Activated naive CD8-positive, alpha-beta T cell treated with anti-CD3 and anti-CD28 coated beads for 36 hours (primary cell): ENCODE results near the gene LMX1A. TPM values are rescaled to one million over a fixed set of nuclear protein-coding genes. Genes with fewer than 3 reads are reported as not detected.

ENCODE experiments used
- DNase-seq: peaks from one replicate; pipeline ENCODE4 v3.0.0; 2021
- H3K27ac Mint-ChIP-seq: one replicate; pipeline ENCODE4 v1.8.0; 2022; ENCODE audit warnings: mild to moderate bottlenecking, moderate library complexity, mixed read lengths
- H3K27me3 Mint-ChIP-seq: one replicate; pipeline ENCODE4 v1.8.0; 2022; ENCODE audit warnings: mild to moderate bottlenecking, mixed read lengths
- H3K36me3 Mint-ChIP-seq: one replicate; pipeline ENCODE4 v1.8.0; 2021; ENCODE audit warnings: mild to moderate bottlenecking, mixed read lengths
- H3K4me1 Mint-ChIP-seq: one replicate; pipeline ENCODE4 v1.8.0; 2021; ENCODE audit warnings: mixed read lengths
- H3K4me3 Mint-ChIP-seq: one replicate; pipeline ENCODE4 v1.8.0; 2022; ENCODE audit warnings: mild to moderate bottlenecking, moderate library complexity, mixed read lengths
- H3K9me3 Mint-ChIP-seq: one replicate; pipeline ENCODE4 v1.8.0; 2022; ENCODE audit warnings: mixed read lengths
- total RNA-seq, 2 experiments: library from RNA; stranded (reverse); gene quantifications; one replicate each; pipeline ENCODE4 v1.2.3, GENCODE V29; 2021

Gene LMX1A
- total RNA-seq, 2 experiments from 2014 or later, result not detected

DNA sequence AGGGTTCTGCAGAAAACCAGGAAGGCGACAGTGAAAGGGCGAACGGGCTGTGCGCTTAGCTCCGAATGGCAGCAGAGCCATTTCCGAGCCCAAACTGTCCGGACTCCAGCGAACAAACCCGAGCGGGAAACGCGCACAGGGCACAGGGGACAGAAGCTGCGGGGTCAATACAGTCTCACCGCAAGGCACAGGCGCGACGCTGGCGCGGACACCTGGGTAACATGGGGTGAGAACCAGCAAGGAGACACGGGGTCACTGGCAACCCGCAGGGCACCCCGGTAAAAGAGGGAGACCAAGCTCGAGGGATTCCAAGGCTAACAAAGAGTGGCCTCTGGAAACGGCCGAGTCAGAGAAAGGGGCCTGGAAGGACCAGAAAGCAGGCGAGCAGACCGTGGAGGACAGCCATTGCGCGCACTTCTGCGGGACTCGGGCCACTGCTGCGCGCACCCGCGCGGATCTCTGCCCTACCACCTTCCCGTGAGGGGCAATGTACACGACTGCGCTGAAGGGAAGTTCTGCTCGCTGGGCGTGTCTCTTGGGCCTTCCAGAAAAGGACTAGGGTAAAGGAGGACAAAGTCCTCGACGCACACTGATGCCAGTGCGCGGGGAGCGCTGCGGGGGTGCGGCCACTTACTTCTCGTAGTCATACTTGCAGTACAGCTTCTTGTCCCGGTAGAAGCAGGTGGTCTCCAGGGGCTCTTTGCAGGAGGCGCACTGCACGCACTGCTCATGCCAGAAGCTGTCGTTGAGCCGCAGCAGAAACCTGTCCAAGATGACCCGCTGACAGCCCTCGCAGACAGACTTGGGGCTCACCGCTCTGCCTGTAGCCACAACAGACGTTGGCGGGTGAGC lies 3.8 kb downstream of the LMX1A start:
- no peak for DNase-seq
- no peak overlapping the region for H3K4me3 Mint-ChIP-seq
- no peaks in the 10 kb centered on the region for H3K36me3 Mint-ChIP-seq
- peaks cover 94% of the 10 kb centered on the region for H3K27me3 Mint-ChIP-seq
- no peaks in the 10 kb centered on the region for H3K9me3 Mint-ChIP-seq
- H3K4me1 Mint-ChIP-seq, result peaks cover 14% of the 10 kb centered on the region
- no peak overlapping the region for H3K27ac Mint-ChIP-seq

GRCh38 chr1:165351863-165352441 lies 4.6 kb downstream of the LMX1A start:
- DNase-seq, result no peak
- H3K27me3 Mint-ChIP-seq, result peaks cover 94% of the 10 kb centered on the region
- no peak overlapping the region for H3K27ac Mint-ChIP-seq
- H3K9me3 Mint-ChIP-seq, result no peaks in the 10 kb centered on the region
- no peaks in the 10 kb centered on the region for H3K36me3 Mint-ChIP-seq
- no peak overlapping the region for H3K4me3 Mint-ChIP-seq
- H3K4me1 Mint-ChIP-seq, result peaks cover 14% of the 10 kb centered on the region

DNA sequence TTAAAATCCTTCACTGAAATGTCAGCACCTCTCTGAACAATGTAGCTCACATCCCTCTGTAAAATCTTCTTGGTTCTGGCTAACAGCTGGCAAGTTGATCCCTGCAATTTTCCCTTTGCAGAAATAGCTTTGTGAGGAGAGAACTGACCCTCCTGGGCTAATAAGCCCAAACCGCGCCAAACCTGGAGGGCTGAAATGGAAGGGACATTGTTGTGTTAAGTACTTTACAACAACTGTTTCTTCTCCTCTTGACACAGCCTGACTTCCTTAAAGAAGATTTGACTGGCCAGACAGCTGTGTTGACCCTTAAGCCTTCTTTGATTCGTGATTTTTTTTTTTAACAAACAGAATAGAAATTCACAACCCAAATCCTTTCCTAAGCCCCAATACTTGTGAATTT lies 5.7 kb downstream of the LMX1A start:
- Mint-ChIP-seq H3K4me3 (no peak overlapping the region), H3K9me3 (no peaks in the 10 kb centered on the region), H3K27ac (no peak overlapping the region), H3K4me1 (peaks cover 14% of the 10 kb centered on the region), H3K27me3 (peaks cover 97% of the 10 kb centered on the region), H3K36me3 (no peaks in the 10 kb centered on the region)
- DNase-seq, result no peak

DNA sequence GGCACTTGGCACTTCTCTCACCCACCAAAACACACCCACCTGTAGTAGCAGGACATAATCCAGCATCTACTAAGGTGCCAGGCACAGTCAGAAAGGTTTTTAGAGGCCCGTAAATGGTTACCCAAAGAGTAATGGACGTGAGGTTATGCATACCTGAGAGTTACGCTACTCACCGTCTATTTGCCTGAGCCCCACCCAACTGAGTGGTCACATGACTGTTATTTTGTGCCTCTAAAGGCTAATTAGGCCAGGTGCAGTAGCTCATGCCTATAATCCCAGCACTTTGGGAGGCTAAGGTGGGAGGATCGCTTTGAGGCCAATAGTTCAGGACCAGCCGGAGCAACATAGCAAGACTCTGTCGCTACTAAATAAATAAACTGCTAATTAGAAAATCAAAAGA lies 11.0 kb downstream of the LMX1A start:
- Mint-ChIP-seq H3K27me3 (peaks cover 82% of the 10 kb centered on the region), H3K9me3 (no peaks in the 10 kb centered on the region), H3K36me3 (no peaks in the 10 kb centered on the region), H3K4me3 (no peak overlapping the region), H3K27ac (no peak overlapping the region), H3K4me1 (no peaks in the 10 kb centered on the region)
- DNase-seq, result no peak

DNA sequence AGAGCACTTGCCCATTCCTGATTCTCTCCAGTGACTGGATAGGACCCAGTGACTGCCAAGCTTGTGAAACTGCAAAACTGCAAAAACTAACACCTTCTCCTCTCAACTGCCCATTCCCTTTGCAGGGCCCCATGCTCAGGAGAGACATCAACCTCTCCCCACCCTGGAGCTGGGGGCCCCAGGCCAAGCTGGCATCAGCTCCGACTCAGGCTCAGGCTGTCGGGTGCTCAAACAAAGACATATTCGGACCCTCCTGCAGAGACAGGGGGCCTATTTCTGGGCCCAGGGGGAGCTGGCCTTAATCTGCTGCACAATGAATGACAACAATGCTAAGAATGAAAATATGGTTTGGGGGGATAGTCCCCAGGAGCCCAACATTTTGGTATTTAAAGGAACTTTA lies 11.8 kb downstream of the LMX1A start:
- H3K27me3 Mint-ChIP-seq, result peaks cover 77% of the 10 kb centered on the region
- no peaks in the 10 kb centered on the region for H3K36me3 Mint-ChIP-seq
- H3K4me1 Mint-ChIP-seq, result no peaks in the 10 kb centered on the region
- H3K4me3 Mint-ChIP-seq, result no peak overlapping the region
- DNase-seq, result no peak
- H3K9me3 Mint-ChIP-seq, result no peaks in the 10 kb centered on the region
- H3K27ac Mint-ChIP-seq, result no peak overlapping the region

GRCh38 chr1:165344198-165344597 lies 12.3 kb downstream of the LMX1A start:
- DNase-seq, result no peak
- no peaks in the 10 kb centered on the region for H3K9me3 Mint-ChIP-seq
- H3K36me3 Mint-ChIP-seq, result no peaks in the 10 kb centered on the region
- H3K27ac Mint-ChIP-seq, result no peak overlapping the region
- peaks cover 72% of the 10 kb centered on the region for H3K27me3 Mint-ChIP-seq
- no peaks in the 10 kb centered on the region for H3K4me1 Mint-ChIP-seq
- H3K4me3 Mint-ChIP-seq, result no peak overlapping the region

- no peak overlapping the region for H3K27ac Mint-ChIP-seq
- no peak for DNase-seq
- peaks cover 57% of the 10 kb centered on the region for H3K27me3 Mint-ChIP-seq
- no peaks in the 10 kb centered on the region for H3K4me1 Mint-ChIP-seq
- H3K36me3 Mint-ChIP-seq, result no peaks in the 10 kb centered on the region
- H3K4me3 Mint-ChIP-seq, result no peak overlapping the region
- H3K9me3 Mint-ChIP-seq, result no peaks in the 10 kb centered on the region
Observed at GRCh38 chr1:165342587-165342986, 13.9 kb downstream of the LMX1A start.

DNA sequence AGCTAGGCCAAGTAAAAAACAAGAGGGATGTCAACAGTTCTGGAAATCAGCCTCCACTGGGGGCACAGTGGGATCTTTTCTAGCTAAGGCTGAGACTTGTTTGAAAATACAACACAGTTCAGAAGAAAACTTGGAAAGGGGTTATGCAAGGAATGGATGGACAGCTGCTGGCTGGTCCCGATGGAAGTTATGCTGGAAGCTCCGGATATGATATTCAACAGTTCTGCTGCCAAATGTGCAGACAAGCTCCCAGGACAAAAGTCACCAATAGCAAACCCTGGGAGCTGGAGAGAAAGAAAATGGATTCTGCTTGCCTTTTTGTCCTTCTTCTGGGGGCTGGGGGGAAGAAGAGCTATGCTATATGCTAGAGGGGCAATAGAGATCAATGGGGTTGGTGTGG lies 14.3 kb downstream of the LMX1A start:
- Mint-ChIP-seq H3K4me1 (no peaks in the 10 kb centered on the region), H3K27me3 (peaks cover 53% of the 10 kb centered on the region), H3K4me3 (no peak overlapping the region), H3K36me3 (no peaks in the 10 kb centered on the region), H3K27ac (no peak overlapping the region), H3K9me3 (no peaks in the 10 kb centered on the region)
- no peak for DNase-seq

DNA sequence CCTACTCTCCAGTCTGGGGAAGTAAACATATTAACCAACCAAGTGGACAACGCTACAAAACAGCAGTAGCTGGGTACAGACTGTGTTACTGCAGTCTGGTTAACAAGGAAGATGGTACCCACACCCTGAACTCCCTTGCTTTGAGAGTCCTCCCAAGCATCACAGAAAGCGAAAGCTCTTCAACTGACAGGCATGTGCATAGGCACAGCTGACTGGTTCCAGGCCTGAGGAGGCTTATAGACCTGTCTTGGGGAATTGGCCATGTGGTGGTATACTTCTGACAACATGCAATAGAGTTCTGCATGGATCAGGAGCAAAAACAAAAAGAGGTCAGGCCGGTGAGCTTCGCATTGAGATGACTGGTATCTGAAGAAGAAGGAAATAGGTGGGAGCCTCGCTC lies 17.4 kb downstream of the LMX1A start:
- H3K4me1 Mint-ChIP-seq, result no peaks in the 10 kb centered on the region
- no peaks in the 10 kb centered on the region for H3K9me3 Mint-ChIP-seq
- no peaks in the 10 kb centered on the region for H3K36me3 Mint-ChIP-seq
- no peak overlapping the region for H3K4me3 Mint-ChIP-seq
- H3K27ac Mint-ChIP-seq, result no peak overlapping the region
- no peak for DNase-seq
- H3K27me3 Mint-ChIP-seq, result peaks cover 29% of the 10 kb centered on the region

DNA sequence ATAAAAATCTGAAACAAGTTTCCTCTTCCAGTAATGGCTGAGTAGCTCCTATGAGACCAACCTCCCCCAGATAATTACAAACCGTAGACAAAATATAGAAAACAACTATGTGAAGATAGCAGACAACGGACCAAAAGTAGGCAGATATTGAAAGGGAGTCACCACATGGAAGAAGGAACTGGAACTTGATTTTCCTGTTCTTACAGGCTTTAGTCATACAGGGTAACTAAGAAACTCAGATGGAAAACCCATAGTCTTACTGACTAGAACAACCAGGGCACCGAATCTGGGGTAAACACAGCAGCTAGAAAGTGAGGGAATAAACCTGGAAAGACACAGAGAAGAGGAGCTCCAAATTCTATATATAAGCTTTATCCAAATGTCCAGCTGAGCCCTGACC lies 26.0 kb downstream of the LMX1A start:
- Mint-ChIP-seq H3K36me3 (no peaks in the 10 kb centered on the region), H3K27ac (no peak overlapping the region), H3K9me3 (no peaks in the 10 kb centered on the region), H3K4me3 (no peak overlapping the region), H3K27me3 (peaks cover 26% of the 10 kb centered on the region), H3K4me1 (no peaks in the 10 kb centered on the region)
- DNase-seq, result no peak

GRCh38 chr1:165329104-165329503 lies 27.4 kb downstream of the LMX1A start:
- no peak for DNase-seq
- H3K27ac Mint-ChIP-seq, result no peak overlapping the region
- H3K9me3 Mint-ChIP-seq, result no peaks in the 10 kb centered on the region
- H3K27me3 Mint-ChIP-seq, result peaks cover 33% of the 10 kb centered on the region
- no peaks in the 10 kb centered on the region for H3K4me1 Mint-ChIP-seq
- H3K36me3 Mint-ChIP-seq, result no peaks in the 10 kb centered on the region
- no peak overlapping the region for H3K4me3 Mint-ChIP-seq

- no peaks in the 10 kb centered on the region for H3K9me3 Mint-ChIP-seq
- no peaks in the 10 kb centered on the region for H3K36me3 Mint-ChIP-seq
- H3K27me3 Mint-ChIP-seq, result peaks cover 31% of the 10 kb centered on the region
- H3K4me1 Mint-ChIP-seq, result no peaks in the 10 kb centered on the region
- no peak overlapping the region for H3K27ac Mint-ChIP-seq
- no peak overlapping the region for H3K4me3 Mint-ChIP-seq
- no peak for DNase-seq
Observed at GRCh38 chr1:165328136-165328535, 28.4 kb downstream of the LMX1A start.

- no peak overlapping the region for H3K27ac Mint-ChIP-seq
- no peak overlapping the region for H3K4me3 Mint-ChIP-seq
- peaks cover 28% of the 10 kb centered on the region for H3K27me3 Mint-ChIP-seq
- DNase-seq, result no peak
- H3K4me1 Mint-ChIP-seq, result no peaks in the 10 kb centered on the region
- no peaks in the 10 kb centered on the region for H3K9me3 Mint-ChIP-seq
- no peaks in the 10 kb centered on the region for H3K36me3 Mint-ChIP-seq
Observed at GRCh38 chr1:165327538-165327937, 29.0 kb downstream of the LMX1A start.

DNA sequence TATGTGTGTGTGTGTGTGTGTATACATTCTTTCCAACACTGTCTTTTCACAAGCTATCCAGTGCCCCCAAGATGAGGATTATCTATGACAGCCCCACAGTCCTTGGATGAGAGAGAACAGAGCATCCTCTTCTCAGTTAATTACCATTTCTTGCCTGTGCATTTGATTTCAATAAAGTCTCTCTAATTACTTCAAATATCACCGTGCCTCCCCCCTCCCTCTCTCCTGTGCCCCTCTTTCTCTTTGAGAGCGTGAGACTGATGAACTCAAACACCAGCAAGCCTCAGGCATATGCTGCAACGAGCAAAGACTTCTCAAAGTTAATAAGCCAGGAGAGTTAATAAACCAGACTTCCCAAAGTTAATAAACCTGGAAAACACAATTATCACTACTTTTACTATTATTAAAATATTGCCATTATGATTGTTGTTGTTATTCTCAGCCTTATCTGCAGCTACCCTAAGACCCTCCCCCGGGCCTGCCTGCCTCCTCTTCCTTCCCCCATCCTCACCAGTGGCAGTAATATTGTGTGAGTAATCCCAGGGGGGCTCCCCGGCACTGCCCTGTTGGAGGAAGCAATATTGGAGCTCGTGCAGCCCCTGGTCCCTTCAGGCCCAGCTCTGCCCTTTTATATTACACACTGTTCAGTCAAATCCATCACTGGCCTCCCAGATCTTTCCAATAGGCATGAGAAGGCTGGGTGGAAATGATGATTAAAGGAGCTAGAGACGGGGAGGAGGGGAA lies 30.9 kb downstream of the LMX1A start:
- H3K27ac Mint-ChIP-seq, result no peak overlapping the region
- H3K36me3 Mint-ChIP-seq, result no peaks in the 10 kb centered on the region
- H3K27me3 Mint-ChIP-seq, result peaks cover 28% of the 10 kb centered on the region
- DNase-seq, result no peak
- H3K9me3 Mint-ChIP-seq, result peaks cover 2% of the 10 kb centered on the region
- H3K4me3 Mint-ChIP-seq, result no peak overlapping the region
- H3K4me1 Mint-ChIP-seq, result no peaks in the 10 kb centered on the region

DNA sequence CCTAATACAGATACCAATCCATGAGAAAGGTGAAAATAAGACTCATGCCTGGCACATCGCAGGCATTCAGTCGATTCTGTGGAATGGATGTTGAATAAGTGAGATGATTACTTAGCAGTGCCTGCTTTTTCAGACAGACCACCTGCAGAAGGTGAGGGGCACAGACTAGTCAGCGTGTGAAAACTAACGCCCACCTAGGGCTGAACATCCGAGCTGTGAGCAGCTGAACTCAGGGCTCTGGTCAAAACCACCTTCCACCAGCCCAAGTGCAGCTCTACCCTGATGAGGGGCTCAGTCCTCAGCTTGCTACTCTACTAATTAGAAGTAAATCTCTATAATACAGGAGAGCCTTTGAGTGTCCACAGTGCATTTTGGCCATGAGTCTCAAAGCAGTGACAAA lies 32.5 kb downstream of the LMX1A start:
- no peak overlapping the region for H3K4me3 Mint-ChIP-seq
- no peaks in the 10 kb centered on the region for H3K4me1 Mint-ChIP-seq
- H3K36me3 Mint-ChIP-seq, result no peaks in the 10 kb centered on the region
- H3K27ac Mint-ChIP-seq, result no peak overlapping the region
- DNase-seq, result no peak
- H3K9me3 Mint-ChIP-seq, result peaks cover 2% of the 10 kb centered on the region
- peaks cover 28% of the 10 kb centered on the region for H3K27me3 Mint-ChIP-seq
